Measurements from ENCODE around the gene NOL3. TPM values are rescaled to one million over a fixed set of nuclear protein-coding genes. Genes with fewer than 3 reads are reported as not detected.

The NOL3 gene
- total and polyA plus RNA-seq, 9 of the 15 experiments (the other 6 are each of a cell fraction or from before 2014, with no cell fraction given), result 0.45 to 14.0 (median 5.4) TPM

DNA sequence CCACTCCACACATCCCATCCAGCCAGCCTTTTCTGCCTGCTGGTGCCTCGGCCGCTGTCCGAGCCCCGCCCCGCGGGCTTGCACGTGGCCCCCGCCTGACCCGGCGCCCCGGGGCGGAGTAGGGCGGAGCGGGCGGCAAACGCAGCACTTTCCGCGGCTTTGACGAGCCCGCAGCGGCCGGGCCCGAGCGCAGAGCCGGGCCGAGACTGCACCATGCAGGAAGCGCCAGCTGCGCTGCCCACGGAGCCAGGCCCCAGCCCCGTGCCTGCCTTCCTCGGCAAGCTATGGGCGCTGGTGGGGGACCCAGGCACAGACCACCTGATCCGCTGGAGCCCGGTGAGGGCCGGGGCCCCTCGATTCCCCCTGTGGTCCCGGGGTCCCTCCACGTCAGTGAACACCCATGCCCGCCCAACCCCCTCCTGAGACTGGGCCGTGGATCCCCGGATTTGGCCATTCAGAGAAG, 5.7 kb upstream of the NOL3 start, which contains the start of gene HSF4 (continued):
- TF ChIP-seq SP1 (CRISPR knock-in tag; IDR thresholded peaks at IDR 0.05), result no peak
- no peak for TF ChIP-seq RBM14 (IDR thresholded peaks at IDR 0.05; ENCODE audit: borderline replicate concordance, insufficient read depth, low read depth, low read length)
- TF ChIP-seq ZNF165 (CRISPR knock-in tag; IDR thresholded peaks at IDR 0.05; ENCODE audit: borderline replicate concordance), result no peak
- no peak for TF ChIP-seq ARHGAP35 (IDR thresholded peaks at IDR 0.05; ENCODE audit: partially characterized antibody)
- no peak for TF ChIP-seq FOXJ2 (tag; IDR thresholded peaks at IDR 0.05)
- TF ChIP-seq, protein P1, sequence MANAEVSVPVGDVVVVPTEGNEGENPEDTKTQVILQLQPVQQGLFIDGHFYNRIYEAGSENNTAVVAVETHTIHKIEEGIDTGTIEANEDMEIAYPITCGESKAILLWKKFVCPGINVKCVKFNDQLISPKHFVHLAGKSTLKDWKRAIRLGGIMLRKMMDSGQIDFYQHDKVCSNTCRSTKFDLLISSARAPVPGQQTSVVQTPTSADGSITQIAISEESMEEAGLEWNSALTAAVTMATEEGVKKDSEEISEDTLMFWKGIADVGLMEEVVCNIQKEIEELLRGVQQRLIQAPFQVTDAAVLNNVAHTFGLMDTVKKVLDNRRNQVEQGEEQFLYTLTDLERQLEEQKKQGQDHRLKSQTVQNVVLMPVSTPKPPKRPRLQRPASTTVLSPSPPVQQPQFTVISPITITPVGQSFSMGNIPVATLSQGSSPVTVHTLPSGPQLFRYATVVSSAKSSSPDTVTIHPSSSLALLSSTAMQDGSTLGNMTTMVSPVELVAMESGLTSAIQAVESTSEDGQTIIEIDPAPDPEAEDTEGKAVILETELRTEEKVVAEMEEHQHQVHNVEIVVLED (CRISPR knock-in tag; IDR thresholded peaks at IDR 0.05), result peak; percentile 43
- TF ChIP-seq NCOA4 (IDR thresholded peaks at IDR 0.05; ENCODE audit: partially characterized antibody), result no peak
- TF ChIP-seq FUS (optimal IDR thresholded peaks at IDR 0.05; ENCODE audit: low read depth, low read length), result no peak
- peak; percentile 94 for TF ChIP-seq BHLHE40 (IDR thresholded peaks at IDR 0.05; ENCODE audit: low read length)
- no peak for TF ChIP-seq CBX2 (IDR thresholded peaks at IDR 0.05; ENCODE audit: insufficient read depth, low read length, poor library complexity, severe bottlenecking)
- TF ChIP-seq COPS2 (conservative IDR thresholded peaks at IDR 0.05), result no peak
- TF ChIP-seq, protein P2, sequence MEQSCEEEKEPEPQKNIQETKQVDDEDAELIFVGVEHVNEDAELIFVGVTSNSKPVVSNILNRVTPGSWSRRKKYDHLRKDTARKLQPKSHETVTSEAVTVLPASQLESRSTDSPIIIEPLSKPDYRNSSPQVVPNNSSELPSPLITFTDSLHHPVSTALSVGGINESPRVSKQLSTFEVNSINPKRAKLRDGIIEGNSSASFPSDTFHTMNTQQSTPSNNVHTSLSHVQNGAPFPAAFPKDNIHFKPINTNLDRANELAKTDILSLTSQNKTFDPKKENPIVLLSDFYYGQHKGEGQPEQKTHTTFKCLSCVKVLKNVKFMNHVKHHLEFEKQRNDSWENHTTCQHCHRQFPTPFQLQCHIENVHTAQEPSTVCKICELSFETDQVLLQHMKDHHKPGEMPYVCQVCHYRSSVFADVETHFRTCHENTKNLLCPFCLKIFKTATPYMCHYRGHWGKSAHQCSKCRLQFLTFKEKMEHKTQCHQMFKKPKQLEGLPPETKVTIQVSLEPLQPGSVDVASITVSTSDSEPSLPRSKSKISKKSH (CRISPR knock-in tag; IDR thresholded peaks at IDR 0.05), result no peak
- TF ChIP-seq, protein P3, sequence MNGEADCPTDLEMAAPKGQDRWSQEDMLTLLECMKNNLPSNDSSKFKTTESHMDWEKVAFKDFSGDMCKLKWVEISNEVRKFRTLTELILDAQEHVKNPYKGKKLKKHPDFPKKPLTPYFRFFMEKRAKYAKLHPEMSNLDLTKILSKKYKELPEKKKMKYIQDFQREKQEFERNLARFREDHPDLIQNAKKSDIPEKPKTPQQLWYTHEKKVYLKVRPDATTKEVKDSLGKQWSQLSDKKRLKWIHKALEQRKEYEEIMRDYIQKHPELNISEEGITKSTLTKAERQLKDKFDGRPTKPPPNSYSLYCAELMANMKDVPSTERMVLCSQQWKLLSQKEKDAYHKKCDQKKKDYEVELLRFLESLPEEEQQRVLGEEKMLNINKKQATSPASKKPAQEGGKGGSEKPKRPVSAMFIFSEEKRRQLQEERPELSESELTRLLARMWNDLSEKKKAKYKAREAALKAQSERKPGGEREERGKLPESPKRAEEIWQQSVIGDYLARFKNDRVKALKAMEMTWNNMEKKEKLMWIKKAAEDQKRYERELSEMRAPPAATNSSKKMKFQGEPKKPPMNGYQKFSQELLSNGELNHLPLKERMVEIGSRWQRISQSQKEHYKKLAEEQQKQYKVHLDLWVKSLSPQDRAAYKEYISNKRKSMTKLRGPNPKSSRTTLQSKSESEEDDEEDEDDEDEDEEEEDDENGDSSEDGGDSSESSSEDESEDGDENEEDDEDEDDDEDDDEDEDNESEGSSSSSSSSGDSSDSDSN (IDR thresholded peaks at IDR 0.05; ENCODE audit: borderline replicate concordance in 1 of 2, low read depth in 2 of 2, low read length in 2 of 2), result peak; percentile 81 to 92; a peak in 3 of 4 replicates
- TF ChIP-seq, protein P4, sequence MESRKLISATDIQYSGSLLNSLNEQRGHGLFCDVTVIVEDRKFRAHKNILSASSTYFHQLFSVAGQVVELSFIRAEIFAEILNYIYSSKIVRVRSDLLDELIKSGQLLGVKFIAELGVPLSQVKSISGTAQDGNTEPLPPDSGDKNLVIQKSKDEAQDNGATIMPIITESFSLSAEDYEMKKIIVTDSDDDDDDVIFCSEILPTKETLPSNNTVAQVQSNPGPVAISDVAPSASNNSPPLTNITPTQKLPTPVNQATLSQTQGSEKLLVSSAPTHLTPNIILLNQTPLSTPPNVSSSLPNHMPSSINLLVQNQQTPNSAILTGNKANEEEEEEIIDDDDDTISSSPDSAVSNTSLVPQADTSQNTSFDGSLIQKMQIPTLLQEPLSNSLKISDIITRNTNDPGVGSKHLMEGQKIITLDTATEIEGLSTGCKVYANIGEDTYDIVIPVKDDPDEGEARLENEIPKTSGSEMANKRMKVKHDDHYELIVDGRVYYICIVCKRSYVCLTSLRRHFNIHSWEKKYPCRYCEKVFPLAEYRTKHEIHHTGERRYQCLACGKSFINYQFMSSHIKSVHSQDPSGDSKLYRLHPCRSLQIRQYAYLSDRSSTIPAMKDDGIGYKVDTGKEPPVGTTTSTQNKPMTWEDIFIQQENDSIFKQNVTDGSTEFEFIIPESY (CRISPR knock-in tag; IDR thresholded peaks at IDR 0.05), result no peak
- TF ChIP-seq ZNF551 (CRISPR knock-in tag; IDR thresholded peaks at IDR 0.05), result no peak
- no peak for TF ChIP-seq RBM39 (optimal IDR thresholded peaks at IDR 0.05; ENCODE audit: low read depth, low read length)
- TF ChIP-seq ZNF316 (IDR thresholded peaks at IDR 0.05), result no peak
- TF ChIP-seq, protein P5, sequence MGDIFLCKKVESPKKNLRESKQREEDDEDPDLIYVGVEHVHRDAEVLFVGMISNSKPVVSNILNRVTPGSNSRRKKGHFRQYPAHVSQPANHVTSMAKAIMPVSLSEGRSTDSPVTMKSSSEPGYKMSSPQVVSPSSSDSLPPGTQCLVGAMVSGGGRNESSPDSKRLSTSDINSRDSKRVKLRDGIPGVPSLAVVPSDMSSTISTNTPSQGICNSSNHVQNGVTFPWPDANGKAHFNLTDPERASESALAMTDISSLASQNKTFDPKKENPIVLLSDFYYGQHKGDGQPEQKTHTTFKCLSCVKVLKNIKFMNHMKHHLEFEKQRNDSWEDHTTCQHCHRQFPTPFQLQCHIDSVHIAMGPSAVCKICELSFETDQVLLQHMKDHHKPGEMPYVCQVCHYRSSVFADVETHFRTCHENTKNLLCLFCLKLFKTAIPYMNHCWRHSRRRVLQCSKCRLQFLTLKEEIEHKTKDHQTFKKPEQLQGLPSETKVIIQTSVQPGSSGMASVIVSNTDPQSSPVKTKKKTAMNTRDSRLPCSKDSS (IDR thresholded peaks at IDR 0.05; ENCODE audit: low read depth, partially characterized antibody), result no peak
- no peak for TF ChIP-seq EWSR1 (IDR thresholded peaks at IDR 0.05; ENCODE audit: borderline replicate concordance, low read depth, partially characterized antibody)
